Activated CD4-positive, CD25-positive, alpha-beta regulatory T cell treated with anti-CD3 and anti-CD28 coated beads, Interleukin-2, amount 50 U/mL, for 24 hours (primary cell): Measurements from ENCODE around the gene KIT.

Experiments
- ATAC-seq, 2 donors: fragments of 150-1000 bp; cut with Tn5 transposase; one replicate each; pipeline ENCODE4 v1.10.0; 2021; ENCODE audit warnings: mild to moderate bottlenecking in 1 of 2, moderate library complexity in 1 of 2

KIT gene

GRCh38 chr4:54661169-54661568 is 3.4 kb downstream of the KIT start:
- ATAC-seq: no peak

DNA sequence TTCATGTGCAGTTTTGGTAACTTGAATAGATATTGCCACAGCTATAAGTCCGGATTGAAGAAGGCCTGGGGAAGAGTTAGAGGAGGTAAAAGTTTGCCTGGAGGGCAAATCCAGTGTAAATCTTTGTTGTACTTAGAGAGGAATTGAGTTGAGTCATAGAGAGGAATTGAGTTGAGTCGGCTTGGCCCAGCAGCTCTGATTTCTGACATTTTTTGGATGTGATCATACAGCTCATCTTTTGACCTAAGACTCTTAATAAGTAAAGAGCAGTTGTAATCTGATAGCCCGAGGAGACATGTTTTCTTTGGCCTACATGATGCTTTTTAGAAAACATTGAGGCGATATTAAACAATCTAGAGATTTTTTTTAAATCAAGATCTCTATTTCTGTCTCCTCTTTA is 3.9 kb downstream of the KIT start:
- ATAC-seq: no peak

DNA sequence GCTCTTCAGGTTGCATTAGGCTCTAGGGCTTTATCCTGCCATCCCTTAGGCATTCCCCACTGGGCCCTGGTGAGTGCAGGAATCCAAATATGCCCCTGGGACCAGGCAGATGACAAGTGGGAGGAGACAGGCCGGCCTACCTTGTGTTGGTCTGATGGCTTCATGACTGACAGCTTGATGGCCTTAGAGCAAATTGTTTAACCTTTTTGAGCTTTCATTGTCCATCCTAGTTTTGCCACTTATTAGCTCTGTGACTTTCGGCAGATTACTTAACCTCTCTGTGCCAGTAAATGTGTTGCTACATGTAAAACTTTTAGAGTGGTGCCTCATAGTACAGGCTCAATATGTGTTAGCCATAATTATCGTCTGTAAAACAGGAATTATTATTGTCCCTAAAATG is 4.4 kb downstream of the KIT start:
- no peak for ATAC-seq

GRCh38 chr4:54662901-54663585 is 5.3 kb downstream of the KIT start:
- ATAC-seq: no peak

DNA sequence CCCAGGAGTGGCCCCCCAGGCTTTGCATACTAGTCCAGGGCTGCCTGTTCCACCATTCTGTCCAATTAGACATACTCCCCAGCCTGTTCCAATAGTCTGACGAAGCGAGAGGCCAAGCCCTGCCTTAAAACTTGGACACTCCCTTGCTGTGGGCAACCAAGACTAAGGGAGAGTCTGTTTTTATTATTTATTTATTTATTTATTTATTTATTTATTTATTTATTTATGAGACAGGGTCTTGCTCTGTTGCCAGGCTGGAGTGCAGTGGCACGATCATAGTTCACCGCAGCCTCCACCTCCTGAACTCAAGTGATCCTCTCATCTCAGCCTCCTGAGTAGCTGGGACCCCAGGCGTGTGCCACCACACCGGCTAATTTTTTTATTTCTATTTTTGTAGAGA is 6.6 kb downstream of the KIT start:
- no peak for ATAC-seq

DNA sequence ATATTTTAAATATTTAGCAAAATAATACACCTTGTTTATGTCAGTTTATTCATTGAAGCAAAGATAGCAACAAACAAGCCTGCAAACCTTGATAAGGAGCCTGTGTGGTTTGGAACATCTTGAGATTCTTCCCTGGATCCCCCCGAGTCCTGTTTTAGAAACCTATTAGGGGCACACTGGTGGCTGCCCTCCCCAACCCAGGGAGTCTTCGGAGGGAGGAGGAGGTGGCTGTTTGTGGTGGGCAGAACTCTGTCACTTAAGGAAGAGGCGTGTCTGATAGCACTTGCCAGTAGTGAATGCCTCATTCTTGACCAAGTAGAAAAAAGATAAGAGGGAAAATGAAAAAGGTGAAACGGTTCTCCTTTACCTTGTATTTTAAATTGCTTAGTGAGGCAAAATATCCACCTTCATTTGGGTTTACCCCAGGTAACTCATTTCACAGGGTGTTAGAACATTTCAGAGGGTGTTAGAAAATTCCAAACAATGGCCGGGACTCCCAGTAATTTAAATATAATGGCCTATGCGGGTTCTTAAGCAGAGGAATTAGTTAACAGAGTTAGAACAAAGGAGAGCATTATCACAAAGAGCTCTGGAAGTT is 10.4 kb downstream of the KIT start:
- no peak for ATAC-seq

DNA sequence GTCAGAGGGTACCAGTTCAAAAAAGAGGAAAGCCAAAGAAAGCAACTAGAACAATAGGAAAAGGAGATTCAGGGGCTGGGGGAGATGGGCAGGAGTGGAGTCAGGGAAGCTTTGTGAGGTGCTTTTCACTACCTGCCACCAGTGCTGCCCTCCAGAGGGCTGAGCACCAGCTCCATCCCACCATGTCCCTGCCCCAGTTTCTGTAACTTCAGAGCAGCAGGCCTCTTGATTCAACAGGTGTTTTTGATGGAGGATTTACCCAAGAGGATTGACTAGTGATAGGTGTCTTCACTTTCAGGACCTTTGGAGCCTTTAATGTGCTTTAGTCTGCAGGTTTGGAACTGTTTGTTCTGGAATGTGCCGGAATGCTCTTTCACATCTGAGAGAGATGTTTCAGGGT is 12.1 kb downstream of the KIT start:
- no peak for ATAC-seq

GRCh38 chr4:54675721-54676461 is 18.1 kb downstream of the KIT start:
- ATAC-seq: no peak

- ATAC-seq: no peak
Observed at GRCh38 chr4:54676658-54677057, 18.9 kb downstream of the KIT start.

DNA sequence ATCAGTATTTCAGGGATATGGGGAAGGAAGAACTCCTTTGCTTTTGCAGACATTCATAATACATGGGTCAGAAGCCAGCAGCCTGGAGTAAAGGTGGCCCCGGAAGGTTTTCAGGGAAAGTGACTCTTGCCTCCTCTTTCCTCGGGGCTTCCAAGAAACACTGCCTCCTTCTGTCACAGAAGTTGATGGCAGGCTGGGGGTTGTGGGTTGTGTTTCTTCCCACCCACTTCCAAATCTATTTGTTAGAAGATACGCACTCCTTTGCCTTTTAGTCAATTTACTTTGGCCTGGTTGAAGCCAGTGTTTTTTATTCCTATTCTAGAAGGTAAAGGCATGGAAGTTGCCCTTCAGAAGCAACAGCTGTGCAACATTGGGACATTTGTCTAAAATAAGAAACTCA is 19.7 kb downstream of the KIT start:
- ATAC-seq: no peak

DNA sequence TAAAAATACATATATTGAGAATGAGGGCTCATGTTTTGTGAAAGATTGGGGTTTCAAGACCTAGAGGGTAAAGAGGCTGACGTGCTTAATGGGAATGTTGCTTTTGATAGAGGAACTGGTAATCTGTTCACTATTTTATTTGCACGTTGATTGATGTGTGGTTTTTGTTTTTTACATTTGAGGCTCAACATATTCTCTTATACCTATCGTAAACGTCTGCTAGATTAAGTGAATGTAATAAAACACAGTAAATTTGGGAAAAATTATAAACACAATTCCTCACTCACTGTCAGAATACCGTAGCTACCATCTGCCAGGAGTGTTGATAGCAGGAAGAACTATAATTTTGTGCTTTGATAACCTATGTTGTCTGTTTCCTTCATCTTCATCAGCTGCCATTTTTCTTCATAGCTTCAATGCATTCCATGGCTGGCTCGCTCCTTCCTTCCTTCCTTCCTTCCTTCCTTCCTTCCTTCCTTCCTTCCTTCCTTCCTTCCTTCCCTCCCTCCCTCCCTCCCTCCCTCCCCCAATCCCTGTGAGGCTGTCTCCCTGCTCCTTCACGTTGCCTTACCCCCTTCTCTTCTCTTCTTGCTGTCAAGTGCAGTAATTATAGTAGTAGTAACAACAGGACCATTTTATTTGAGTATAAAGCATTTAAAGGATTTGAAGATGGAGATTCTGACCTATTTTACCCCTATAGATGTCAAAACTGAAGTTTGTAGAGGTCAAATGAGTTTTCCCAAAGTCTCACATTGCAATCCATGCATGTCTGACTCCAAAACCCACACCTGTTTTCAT is 20.3 kb downstream of the KIT start:
- ATAC-seq: no peak

DNA sequence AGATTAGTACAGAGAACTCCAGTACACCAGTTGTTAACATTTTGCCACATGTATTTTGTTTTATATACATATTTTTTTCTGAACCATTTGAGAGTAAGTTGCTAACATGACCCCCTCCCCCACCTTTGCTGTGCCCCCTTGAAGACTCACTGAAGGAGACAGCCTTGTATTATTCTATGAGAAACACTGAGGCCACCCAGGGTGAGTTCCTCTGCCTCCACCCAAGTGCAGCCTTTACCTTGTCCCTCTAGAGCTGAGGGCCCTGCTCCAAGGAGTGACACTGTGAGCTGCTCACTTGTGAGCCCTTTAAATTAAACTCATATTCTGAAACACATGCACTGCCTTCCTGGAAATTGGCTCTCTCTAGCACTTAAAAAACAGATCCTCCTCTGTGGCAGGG is 21.1 kb downstream of the KIT start:
- ATAC-seq: no peak

GRCh38 chr4:54679813-54680212 is 22.1 kb downstream of the KIT start:
- no peak for ATAC-seq

DNA sequence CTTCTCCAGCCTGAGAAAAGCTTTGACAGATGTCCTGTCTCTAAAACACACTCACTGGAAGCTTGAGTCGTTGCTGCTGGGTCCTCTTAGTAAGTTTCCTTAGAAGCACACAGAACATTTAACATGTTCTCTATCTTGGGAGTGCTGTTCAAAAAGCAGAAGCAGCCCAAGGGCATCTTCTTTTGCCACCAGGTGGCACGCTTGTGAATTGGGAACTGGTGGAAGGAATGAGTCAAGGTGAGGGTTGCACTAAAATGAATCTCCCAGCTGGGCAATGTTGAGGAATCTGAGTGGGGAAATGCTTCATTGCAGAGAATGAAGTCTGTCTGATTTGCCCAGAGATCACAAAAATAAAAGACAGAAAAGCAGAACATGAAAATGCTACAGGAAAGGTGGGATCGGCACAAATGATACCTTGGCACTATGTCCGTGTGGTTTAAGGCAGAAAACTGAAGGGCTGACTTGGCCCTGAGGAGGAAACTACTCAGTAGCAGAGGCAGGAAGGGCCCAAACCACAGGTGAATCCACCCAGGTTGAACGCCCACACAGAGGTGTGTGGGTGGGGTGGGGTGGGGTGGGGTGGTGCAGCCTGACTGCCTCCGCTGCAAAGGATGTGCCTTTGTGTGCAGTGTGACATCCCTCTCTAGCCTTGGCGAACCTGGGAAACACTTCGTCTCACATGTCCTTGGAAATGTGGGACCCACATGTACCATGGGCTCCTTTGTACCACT is 26.0 kb downstream of the KIT start:
- peak in 1 of 2 donors; percentile 44 for ATAC-seq

DNA sequence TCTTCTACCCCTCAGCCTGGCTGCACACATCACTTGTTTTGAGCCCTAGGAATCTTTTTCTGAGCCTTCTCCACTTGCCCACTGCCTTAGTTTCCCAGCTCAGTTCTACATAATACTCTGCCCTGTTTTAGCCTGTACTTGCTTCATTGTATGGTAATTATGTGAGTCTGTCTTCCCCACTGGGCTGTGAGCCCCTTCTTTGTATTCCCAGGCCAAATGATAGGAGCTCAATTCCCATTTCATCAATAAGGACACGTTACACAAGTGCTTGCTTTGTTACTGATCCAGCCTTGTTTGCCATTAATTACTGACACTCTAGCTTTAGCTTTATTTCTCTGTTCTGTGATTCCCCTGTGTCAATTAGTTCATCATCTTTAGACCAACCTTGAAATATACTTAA is 28.1 kb downstream of the KIT start:
- ATAC-seq: no peak

GRCh38 chr4:54687887-54688841 is 30.4 kb downstream of the KIT start:
- peak; percentile 29 to 42 for ATAC-seq

- ATAC-seq: no peak
Observed at GRCh38 chr4:54695337-54695736, 37.6 kb downstream of the KIT start.

DNA sequence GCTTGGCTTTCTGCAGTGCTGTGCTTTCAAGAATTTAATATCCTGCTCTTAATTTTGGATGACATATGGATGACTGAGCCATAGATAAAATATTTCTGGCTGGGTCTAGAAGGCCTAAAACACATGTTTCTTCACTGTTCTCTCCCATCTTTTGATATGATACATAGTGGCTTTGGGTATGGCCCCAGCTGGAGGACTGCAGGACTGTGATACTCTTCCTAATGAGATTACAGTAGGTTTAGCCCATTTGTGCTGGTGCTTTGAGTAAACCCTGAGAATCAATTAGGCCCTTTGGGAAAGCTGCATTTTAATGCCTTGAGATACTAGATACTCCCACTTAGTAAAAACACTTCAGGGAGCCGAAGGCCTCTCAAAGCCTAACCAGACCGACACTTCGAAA is 38.0 kb downstream of the KIT start:
- no peak for ATAC-seq

DNA sequence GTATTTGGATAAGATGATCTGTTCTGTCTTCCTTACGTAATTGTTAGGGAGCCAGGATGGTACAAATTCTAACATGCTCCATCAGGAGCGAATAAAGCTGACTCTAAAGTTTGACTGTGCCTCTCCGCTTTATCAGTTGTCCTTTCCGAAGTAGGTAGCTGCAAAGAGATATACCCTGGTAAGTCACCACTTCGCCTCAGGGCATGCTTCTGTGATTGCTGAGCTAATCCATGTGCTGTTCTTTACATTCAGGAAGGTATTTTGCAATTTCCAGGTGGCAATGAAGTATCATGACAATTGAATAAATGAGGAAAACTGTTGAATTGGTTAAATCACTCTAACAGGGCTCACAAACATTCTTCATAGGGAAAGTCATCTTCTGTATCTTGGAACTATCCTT is 38.9 kb downstream of the KIT start:
- ATAC-seq: no peak

DNA sequence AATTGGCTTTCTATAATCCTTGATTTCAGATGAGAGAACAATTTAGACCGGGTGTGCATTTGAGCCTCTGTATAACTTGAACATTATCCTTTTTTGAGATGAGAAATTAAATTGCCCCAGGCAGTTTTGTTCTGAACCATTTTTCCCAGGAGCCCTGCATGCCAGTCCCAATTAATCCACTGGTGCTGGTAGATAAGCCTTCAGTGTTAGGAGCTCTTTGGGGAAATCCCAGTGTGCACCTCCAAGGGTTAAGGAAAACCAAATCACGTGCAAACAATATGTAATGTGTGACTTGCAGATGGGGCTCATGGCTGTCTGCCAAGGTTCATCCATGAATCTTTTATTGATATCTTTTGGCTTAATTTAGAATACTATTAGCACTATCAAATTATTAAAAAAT is 43.2 kb downstream of the KIT start:
- ATAC-seq: no peak

GRCh38 chr4:54703182-54703581 is 45.4 kb downstream of the KIT start:
- no peak for ATAC-seq

GRCh38 chr4:54707406-54707805 is 49.6 kb downstream of the KIT start:
- no peak for ATAC-seq
